NCI-H2171 (cell line): Measurements from ENCODE around the gene ARHGAP9.
"Not testable (repeated sequence)": the region's sequence is repeated elsewhere in the genome, so short reads cannot be mapped to it uniquely, and the experiment has no call there.

Experiments used
- DNase-seq: peaks from one replicate; lab custom pipeline; 2025; lab: John Stamatoyannopoulos, UW

ARHGAP9 gene

DNA sequence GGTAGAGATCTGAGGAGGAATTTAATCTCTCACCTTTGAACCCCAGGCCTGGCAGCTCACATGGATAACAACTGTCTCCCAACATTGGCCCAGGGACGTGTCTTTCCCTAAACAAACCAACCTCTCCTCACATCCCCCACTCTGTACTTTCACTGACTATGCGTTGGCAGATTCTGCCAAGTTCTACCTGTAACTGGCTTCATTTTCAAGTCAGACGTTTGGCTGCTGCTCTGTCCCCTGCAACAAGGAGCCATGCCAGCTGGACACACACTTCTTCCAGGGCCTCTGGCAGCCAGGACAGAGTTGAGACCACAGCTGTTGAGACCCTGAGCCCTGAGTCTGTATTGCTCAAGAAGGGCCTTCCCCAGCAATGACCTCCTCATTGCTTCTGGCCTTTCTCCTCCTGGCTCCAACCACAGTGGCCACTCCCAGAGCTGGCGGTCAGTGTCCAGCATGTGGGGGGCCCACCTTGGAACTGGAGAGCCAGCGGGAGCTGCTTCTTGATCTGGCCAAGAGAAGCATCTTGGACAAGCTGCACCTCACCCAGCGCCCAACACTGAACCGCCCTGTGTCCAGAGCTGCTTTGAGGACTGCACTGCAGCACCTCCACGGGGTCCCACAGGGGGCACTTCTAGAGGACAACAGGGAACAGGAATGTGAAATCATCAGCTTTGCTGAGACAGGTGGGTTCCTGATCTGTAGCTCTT, 45.0 kb downstream of the ARHGAP9 start, which contains the start of gene INHBC:
TSS of gene INHBC (plus strand) at position 268 of the 707 bp plus-strand sequence. CDS start at position 371, 103 bp downstream.
- DNase-seq: no peak

DNA sequence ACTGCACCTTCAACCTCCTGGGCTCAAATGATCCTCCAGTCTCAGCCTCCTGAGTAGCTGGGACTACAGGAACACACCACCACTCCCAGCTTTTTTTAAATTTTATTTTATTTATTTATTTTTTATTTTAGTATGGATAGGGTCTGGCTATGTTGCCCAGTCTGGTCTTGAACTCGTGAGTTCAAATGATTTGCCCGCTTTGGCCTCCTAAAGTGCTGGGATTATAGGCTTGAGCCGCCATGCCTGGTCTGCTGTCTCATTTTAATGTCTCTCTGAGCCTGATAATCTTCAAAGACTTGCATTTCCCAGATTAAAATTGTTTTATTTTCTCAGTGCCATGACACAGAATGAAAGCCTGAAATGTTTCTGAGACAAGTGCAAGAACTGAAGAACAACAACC, 46.3 kb downstream of the ARHGAP9 start:
- no peak for DNase-seq

DNA sequence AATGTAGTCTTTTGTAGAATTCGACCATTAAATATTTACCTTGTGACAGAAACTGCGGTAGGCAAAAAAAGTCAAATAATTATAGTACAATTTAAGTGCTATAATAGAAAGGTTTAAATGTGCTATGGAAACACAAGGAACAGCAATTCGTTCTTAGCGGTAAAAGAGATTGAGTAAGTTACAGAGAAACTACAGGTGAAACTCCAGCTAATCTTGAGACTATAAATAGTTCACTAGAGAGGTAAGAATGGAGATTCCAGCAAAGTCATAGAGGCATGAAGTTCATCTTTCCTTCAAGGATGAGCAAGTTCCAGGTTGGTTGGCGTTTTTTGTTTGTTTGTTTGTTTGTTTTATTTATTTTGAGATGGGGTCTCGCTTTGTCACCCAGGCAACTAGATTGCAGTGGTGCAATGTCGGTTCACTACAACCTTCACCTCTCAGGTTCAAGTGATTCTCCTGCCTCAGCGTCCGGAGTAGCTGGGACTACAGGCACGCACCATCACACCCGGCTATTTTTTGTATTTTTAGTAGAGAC, 47.9 kb downstream of the ARHGAP9 start:
- no peak for DNase-seq

GRCh38 chr12:57430931-57431566, 48.6 kb downstream of the ARHGAP9 start, which contains the start of gene R3HDM2:
Gene R3HDM2 (minus strand): TSS chr12:57431043. CDS start chr12:57310428, 120,615 bp downstream.
- peak; percentile 94 for DNase-seq

- DNase-seq: no peak
These were observed 49.3 kb downstream of the ARHGAP9 start for GRCh38 chr12:57430112-57430930.

DNA sequence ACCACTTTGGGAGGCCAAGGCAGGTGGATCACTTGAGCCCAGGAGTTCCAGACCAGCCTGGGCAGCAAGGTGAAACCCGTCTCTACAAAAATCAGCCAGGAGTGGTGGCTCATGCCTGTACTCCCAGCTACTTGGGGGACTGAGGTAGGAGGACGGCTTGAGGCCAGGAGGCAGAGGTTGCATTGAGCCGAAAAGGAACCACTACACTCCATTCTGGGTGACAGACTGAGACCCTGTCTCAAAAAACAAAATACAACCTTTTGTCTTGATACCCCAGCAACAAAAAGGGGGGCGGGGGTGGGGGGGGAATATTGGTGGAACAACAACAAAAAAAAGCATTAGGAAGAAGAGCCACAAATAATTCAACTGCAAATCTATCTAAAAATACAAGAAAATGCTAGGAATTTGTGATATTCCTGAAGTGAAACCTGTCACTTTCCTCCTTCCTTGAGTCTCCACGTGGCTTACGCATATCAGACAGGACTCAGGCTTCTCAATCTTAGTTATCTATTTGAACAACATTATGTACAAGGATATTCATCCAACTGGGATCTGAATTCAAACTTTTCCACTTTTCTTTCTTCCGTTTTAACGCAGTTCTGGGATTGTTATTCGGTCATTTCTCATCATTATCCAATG, 50.1 kb downstream of the ARHGAP9 start:
- no peak for DNase-seq

GRCh38 chr12:57428965-57429364, 50.7 kb downstream of the ARHGAP9 start:
- DNase-seq: no peak

- DNase-seq: not testable (repeated sequence)
These were observed 52.7 kb downstream of the ARHGAP9 start for GRCh38 chr12:57426948-57427347.
